Inferior parietal cortex (tissue), 1 donor: Measurements from ENCODE around the gene NDUFB3.
"Not testable (repeated sequence)": the region's sequence is repeated elsewhere in the genome, so short reads cannot be mapped to it uniquely, and the experiment has no call there.

Experiments used
- DNase-seq: peaks from one replicate; pipeline ENCODE4 v3.0.0-alpha.2; 2016; ENCODE audit errors: extremely low spot score

The NDUFB3 gene

DNA sequence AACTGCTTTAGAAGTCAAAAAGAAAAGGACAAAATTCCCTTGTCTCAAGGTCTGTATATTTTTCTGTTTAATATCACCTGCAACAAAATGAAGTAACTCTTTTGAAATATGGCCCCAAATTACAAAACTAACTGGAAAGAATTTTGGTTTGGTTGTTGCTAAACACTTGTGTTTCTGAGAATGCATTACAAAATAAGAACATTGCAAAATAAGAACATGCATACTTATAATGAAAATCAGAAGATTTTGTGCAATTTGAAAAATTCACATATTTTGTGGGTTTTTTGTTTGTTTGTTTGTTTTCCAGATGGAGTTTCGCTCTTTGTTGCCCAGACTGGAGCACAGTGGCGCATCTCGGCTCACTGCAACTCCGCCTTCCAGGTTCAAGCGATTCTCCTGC is 21.8 kb downstream of the NDUFB3 start:
- DNase-seq, result no peak

DNA sequence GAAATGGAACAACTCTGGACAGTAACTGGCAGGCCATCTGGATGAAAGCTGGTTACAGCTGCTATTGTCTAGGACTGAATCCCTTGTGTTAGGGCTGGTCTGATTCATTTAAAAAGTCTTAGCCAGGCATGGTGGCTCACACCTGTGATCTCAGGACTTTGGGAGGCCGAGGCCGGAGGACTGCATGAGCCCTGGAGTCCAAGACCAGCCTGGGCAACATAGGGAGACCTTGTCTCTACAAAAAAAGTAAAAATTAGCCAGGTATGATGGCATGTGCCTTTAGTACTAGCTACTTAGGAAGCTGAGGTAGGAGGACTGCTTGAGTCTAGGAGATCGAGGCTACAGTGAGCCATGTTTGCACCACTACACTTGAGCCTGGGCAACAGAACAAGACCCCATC is 28.7 kb downstream of the NDUFB3 start:
- no peak for DNase-seq

DNA sequence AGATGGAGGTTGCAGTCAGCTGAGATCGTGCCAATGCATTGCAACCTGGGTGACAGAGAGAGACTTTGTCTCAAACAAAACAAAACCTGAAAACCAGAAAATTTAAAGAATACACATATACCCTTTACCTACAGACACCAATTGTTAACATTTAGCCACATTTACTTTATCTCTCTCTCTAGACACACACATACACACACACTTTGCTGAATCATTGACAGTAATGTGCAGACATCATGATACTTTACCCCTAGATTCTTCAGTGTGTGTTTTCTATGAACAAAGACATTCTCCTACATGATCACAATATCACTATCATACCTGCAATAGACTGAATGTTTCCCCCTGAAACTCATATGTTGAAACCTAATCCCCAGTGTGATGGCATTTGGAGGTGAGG is 34.0 kb downstream of the NDUFB3 start:
- DNase-seq, result no peak

DNA sequence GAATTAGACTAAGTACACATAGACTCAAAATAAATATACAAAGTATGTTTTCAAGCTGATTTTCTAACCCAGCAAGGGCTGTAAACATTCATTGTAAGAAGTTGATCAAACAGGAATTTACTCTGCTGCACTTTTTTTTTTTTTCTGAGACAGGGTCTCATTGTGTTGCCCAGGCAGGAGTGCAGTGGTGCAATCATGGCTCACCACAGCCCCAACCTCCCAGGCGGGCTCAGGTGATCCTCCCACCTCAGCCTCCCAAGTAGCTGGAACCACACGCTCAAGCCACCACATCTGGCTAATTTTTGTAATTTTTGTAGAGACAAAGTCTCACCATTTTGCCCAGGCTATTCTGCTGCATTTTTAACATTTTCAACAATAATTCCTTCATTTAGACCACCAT is 35.8 kb downstream of the NDUFB3 start:
- DNase-seq, result no peak

DNA sequence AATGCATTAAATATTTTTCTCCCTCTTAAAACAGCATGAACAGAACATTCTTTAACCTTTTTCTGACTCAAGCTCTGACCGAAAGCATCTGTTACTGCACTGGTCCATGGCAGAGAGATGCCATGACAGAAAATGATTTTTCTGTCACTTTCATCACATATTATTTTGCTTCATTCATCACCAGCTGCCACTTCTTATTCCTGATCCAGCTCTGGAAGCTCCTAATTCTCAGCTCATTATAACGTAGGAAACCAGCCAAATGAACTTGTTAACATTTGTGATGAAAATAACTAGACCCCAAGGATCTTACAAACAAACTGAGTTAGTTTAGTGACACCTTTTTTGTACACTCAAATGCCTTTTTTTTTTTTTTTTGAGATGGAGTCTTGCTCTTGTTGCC is 36.5 kb downstream of the NDUFB3 start:
- no peak for DNase-seq

DNA sequence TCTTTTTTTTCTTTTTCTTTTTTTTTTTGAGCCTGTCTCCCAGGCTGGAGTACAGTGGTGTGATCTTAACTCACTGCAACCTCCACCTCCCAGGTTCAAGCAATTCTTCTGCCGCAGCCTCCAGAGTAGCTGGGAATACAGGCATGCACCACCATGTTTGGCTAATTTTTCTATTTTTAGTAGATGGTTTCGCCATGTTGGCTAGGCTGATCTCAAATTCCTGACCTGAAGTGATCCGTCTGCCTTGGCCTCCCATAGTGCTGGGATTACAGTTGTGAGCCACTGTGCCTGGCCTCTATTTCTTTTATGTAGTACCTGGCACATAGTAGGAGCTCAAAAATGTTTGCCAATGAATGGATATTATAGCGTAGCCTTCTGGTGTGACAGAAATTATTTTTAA is 37.4 kb downstream of the NDUFB3 start:
- no peak for DNase-seq

DNA sequence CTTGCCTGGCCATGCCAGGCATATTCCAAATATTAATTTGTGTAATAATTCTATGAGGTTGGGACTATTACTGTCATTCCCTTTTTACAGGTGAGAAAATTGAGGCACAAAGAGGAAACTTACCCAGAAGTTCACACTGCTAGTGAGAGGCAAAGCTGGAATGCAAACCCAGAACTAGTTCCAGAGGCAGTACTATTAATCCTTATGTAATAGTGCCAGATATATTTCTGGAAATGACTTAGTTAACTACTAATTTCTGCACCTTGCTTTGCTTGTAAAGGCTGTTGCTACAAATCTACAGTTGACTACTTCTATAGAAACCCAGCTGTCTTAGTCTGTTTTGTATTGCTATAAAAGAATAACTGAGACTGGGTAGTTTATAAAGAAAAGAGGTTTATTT is 38.8 kb downstream of the NDUFB3 start:
- no peak for DNase-seq

DNA sequence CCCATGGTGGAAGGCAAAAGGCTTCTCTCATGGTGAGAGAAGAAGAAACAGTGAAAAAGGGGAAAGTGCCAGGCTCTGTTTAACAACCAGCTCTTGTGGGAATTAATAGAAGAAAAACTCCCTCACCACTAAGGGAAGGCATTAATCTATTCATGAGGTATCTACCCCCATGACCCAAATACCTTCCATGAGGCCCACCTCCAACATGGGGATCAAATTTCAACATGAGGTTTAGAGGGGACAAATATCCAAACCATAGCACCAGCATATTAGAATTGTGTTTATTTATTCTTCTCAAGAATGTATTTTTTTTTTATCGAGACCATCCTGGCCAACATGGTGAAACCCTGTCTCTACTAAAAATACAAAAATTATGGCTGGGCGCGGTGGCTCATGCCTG is 39.3 kb downstream of the NDUFB3 start:
- DNase-seq, result no peak

DNA sequence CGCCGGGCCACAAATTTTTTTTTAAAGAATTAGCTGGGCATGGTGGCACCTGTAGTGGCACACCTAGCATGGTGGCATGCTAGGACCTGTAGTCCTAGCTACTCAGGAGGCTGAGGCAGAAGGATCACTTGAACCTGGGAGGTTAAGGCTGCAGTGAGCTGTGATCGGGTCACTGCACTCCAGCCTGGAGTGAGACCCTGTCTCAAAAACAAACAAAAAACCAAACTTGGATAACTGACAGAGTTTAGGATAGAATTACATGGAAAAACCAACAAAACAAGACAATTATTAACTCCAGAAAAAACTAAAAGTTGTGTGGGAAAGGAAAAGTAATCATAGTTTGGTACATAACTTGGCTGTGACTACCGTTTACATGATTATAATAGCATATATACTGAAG is 42.5 kb downstream of the NDUFB3 start:
- no peak for DNase-seq

DNA sequence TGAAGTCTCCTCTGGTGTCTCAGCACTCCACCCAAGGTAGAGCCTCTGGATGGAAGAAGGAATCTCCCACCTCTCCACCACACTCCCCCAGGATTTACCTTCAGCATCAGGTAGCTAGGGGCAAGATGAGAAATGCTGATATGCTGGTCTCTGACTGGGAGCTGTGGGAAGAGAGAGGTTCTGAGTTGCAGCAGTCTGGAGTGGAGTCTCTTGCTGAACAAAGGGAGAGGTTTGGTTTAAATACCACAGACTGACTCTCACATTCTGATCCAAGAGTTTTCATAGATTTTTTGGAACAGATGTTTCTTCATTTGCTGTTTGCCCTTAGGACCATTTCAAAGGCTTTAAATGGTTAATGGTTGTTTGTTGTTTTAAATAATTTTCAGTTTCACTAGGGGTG is 43.0 kb downstream of the NDUFB3 start:
- no peak for DNase-seq

DNA sequence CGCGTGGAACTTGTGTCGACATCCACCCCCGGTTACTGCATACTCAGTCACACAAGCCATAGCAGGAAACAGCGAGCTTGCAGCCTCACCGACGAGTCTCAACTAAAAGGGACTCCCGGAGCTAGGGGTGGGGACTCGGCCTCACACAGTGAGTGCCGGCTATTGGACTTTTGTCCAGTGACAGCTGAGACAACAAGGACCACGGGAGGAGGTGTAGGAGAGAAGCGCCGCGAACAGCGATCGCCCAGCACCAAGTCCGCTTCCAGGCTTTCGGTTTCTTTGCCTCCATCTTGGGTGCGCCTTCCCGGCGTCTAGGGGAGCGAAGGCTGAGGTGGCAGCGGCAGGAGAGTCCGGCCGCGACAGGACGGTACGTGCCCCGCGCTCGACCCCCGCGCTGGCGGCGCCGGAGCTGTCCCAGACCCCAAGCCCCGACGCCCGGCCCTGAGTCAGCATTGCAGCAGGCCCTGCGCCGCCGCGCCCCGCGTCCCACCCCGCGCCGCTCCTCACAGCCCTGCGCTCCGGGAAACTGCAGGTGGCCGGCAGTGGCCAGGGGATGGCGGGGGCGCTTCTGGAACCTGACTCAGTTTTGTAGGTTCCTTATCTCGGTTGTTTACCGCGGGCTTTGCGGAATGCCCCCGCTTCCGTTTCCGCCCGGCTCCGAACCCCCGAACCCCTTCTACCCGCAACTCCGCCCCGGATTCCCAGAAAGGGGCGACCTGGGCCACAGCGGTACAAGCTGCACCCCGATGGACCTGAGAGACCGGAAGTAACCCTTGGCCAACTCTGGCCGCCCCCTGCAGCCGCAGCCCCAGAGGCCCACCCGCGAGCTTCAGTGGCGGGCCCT is 44.5 kb downstream of the NDUFB3 start, which contains the start of gene CFLAR:
TSS of gene CFLAR (plus strand) at position 50 of the 844 bp plus-strand sequence. CDS start 13,702 bp downstream, outside the sequence.
- DNase-seq, result peak; percentile 56

DNA sequence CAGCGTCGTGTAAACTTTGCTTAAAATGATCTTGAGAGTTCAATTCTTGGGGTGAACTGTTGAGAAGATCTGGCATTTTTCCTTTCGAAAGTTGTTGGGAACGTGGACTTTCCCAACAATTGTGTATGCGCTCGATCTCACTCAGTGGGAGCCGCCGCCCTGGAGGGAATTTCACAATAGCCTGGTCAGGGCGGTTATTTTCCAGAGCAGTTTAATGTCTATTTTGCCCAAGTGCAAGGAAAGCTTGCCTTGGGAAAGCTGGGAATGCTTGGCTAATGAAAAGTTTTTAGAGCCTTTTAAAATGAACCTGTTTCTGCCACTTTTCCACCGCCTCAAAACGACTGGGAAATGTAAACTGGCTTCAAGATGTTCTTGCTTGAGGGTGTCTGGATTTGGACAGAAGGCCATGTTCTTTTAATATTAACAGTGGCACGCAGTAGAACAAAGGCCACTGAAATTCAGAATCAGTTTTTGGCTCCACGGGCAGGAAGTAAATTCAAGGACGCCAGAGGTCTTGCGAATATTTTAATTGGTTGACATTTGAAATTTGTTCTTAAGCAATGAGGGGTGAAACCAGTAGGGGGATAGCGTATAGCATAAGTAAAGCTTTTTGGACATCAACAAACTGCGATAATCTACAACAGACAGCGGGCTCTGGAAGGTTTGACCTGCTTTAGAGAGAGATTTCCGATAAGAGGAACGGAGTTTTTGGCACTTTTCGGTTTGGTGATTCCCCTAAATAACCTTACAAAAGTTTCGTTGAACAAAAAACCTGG is 45.3 kb downstream of the NDUFB3 start:
- DNase-seq, result peak; percentile 57

DNA sequence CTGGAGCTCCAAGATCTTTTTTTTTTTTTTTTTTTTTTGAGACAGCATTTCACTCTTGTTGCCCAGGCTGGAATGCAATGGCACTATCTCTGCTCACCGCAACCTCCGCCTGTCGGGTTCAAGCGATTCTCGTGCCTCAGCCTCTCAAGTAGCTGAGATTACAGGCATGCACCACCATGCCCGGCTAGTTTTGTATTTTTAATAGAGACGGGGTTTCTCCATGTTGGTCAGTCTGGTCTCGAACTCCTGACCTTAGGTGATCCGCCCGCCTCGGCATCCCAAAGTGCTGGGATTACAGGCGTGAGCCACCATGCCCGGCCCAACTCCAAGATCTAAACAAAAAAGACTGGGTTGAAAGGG is 45.9 kb downstream of the NDUFB3 start:
- not testable (repeated sequence) for DNase-seq

DNA sequence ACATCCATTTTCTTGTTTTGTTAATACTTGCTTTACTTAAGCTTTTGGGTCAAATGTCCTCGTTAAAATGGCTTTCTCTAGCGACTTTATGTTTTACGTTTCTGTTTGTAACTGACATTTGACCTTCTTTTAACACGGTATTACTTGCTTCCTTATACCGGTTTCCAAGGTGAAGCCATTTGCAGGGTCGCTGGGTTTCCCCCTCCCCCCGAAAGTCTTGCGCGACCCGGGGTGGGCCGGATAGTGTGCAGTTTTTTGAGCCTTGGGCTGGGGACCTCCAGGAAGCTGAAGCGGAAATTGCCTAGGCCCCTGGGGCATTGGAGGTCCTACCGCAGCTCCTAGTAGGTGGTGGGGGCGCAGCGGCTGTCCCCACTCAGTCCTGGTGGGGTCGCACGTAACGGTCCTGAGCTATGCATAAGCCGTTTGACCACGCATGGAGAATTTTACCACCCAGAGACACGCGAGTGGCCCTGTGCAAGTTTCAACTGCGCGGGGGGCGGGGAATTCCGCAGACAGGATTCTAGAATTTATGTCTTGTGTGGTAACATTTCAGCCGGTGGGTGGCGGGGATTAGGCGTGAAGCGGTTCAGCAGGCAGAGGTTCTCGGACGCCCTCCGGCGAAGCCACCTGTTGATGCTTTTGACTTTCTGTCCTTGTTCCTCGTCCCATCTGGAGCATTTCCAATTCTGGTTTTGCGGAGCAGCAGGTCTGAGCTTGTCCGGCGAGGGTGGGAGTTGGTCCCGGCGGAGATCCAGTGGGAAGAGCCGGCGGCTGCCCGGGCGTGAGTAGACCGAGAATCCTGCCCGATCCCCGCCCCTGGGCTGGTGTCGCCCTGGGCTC is 46.5 kb downstream of the NDUFB3 start:
- peak; percentile 69 for DNase-seq

DNA sequence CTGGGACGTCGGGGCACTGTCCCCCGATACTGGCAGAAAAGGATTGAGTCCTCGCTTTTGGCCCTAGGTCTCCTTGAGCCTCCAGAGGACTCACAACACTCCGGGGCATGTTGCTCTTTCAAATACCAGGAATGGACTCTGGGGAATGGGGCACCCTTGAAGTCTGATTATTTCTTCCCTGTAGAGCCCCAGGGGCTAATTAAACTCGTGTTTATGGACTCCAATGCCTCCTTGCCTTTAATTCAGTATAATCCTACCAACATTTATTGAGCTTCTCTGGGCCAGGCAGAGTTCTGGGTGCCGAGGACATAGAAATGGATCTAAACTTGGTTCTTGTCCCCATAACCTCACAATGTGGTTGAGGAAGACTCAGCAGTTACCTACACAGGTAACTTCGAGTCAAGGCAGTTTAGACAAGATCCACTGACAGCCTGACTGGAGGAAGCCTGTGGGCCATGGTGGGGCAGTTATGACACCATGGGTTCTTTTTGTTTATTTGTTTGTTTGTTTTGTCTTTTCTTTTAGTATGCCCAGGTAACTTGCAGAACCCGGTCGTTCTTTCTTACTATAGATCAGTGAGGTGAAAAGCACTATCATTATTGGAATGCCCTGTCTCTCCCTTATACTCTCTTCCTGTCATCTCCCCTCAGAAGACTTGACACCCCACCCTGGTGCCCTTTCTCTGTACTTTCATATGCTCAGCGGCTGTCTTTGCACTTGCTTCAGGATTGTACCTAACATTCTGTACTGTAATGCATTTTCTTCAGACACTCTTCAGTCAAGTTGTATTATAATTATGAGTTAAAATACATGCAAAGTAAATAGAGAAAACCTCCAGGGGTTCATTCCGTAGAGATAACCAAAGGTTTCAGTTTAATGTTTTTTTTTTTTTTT is 47.4 kb downstream of the NDUFB3 start:
- DNase-seq, result peak; percentile 40

DNA sequence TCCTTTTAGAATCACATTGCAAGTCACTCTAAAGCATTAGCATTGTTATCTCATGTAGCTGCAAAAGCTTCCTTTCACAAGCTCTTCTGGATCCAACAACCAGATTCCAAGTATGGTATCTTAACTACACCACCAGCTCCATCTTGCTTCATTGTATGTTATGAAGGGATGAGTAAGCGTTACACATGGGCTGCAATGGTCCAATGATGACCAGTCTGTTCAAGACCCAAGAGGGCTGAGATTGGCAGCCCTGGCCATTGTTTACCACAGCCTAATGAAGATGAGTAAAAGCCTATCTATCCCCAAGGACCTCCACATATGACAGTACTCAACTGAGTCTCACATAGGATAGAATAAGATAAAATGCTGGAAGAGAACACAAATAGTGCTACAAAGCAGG is 50.5 kb downstream of the NDUFB3 start:
- DNase-seq, result no peak

DNA sequence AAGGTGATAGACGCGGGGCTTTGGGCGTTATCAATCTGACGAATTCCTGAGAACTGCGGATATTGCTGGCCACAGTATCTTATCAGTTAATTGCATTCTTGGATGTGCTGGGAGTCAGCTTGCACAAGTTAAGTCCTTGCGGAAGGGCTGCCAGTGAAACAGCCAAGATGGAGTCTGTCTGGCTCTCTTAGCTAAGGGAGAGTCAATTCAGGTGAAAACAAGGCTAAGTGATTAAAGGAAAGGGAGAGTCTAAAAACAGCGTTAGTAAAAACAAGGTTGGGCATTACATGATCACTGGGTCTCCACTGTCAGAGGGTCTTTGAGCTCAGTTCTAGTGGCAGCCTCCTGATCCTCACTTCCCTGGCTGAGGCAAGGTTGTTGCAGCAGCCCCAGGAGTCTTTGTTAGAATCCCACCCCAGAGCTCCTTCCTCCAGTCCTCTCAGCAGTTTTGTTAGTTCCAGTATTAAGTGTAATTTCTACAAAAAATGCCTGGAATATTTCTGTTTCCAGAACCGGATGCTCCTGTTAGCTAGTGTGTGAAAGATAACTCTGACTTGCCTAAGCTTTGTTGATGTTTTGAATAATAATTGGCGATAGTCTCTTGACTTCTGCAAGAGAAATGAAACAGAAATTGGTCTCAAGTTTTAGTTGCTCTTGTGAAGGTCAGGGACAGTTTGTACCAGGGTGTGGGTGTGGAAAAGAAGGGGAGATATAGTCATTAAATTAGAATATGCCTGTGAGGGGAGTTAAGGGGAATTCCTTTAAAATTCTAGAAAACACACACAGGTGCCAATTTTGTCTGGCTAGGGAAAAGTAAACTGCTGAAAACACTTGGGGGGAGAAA is 54.7 kb downstream of the NDUFB3 start:
- peak; percentile 24 for DNase-seq

DNA sequence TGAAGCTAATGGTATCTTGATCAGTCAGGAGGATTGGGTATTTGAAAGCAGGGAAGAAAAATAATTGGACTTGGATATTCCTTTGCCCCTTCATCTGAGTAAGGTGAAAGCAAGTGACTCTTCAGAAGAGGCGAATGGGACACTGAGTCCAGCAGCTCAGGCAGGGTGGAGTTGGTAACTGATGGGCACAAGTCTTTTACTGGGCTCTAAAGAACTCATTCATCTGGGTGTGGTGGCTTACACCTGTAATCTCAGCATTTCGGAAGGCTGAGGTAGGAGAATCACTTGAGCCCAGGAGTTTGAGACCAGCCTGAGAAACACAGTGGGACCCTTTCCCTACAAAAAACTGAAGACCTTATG is 55.3 kb downstream of the NDUFB3 start:
- DNase-seq, result peak; percentile 14

DNA sequence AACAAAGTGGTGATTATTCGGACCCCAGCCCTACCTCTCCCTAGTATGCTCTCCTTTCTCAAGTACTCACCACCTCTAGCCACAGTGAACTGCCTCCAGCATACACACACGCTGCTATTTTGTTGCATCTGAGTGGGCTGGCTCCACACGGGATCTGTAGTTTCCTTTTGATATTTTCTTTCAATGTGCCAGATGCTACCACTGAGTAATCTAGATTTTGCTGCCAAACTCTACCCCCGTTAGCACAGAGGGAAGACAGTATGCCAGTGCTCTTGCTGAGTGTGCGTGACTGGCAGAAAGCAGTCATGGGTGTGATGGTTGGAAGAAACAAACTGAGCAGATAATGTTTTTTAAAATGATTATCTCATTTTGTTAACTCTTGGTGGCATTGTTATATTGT is 55.8 kb downstream of the NDUFB3 start:
- peak; percentile 75 for DNase-seq

DNA sequence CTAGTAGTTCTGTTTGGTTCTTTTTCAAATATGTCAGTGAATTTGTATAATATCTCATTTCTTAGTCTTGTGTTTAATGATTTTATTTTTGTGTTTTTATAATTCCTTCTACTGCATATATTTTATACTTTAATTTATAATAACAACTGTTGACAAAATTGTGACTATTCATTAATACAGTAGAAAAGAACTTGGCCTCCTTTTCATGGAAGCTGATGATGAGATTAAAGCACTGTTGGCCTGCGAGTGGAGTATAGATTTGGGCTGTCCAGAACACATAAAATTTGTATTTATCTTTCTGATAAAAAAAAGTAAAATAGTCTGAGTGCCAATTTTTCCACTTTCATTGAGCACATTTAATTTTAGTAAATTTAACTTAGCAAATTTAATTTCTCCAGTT is 56.2 kb downstream of the NDUFB3 start:
- no peak for DNase-seq
